Measurements from ENCODE around the gene DNAJA4. TPM values are rescaled to one million over a fixed set of nuclear protein-coding genes. Genes with fewer than 3 reads are reported as not detected.

The DNAJA4 gene
- total and polyA plus RNA-seq, 10 donors: 6.0 to 51.7 (median 14.8) TPM

- intact Hi-C loops (cut with DNase I; ENCODE audit: low total_unique reads): no loop called here
- Histone ChIP-seq H3K27me3 (replicated peaks in 1 of 7) (no peaks in the 10 kb centered on the region), H3K36me3 (peaks cover 0 to 15% (median 5%) of the 10 kb centered on the region in 6 donors), H3K27ac (no peak overlapping the region), H3K4me1 (peaks cover 9 to 39% (median 26%) of the 10 kb centered on the region in 6 donors), H3K4me3 (no peak overlapping the region), H3K9me3 (no peaks in the 10 kb centered on the region)
- DNase-seq: no peak
- TF ChIP-seq POLR2AphosphoS5 (IDR thresholded peaks at IDR 0.05) (no peak), POLR2A (IDR thresholded peaks at IDR 0.05) (no peak), CTCF (IDR thresholded peaks at IDR 0.05 in 8 of 11, conservative IDR thresholded peaks at IDR 0.05 in 3 of 11) (no peak)
These were observed 1.9 kb downstream of the DNAJA4 start for GRCh38 chr15:78266229-78266628.

GRCh38 chr15:78266806-78267205 is 2.4 kb downstream of the DNAJA4 start:
- Histone ChIP-seq H3K27me3 (replicated peaks in 1 of 7) (no peaks in the 10 kb centered on the region), H3K36me3 (peaks cover 0 to 20% (median 6%) of the 10 kb centered on the region in 6 donors), H3K27ac (no peak overlapping the region), H3K9me3 (no peaks in the 10 kb centered on the region), H3K4me3 (no peak overlapping the region), H3K4me1 (peaks cover 9 to 39% (median 26%) of the 10 kb centered on the region in 6 donors)
- TF ChIP-seq POLR2AphosphoS5 (IDR thresholded peaks at IDR 0.05) (no peak), CTCF (IDR thresholded peaks at IDR 0.05 in 8 of 11, conservative IDR thresholded peaks at IDR 0.05 in 3 of 11) (no peak), POLR2A (IDR thresholded peaks at IDR 0.05) (no peak)
- WGBS, 5 donors: 71 to 85% (median 82%) methylated on average over 2 of the region's 2 CpGs
- no peak for DNase-seq
- intact Hi-C loops (cut with DNase I; ENCODE audit: low total_unique reads): no loop called here

- DNase-seq: no peak
- Histone ChIP-seq H3K4me3 (no peak overlapping the region), H3K9me3 (no peaks in the 10 kb centered on the region), H3K27ac (no peak overlapping the region), H3K36me3 (peaks cover 0 to 73% (median 33%) of the 10 kb centered on the region in 6 donors), H3K4me1 (peaks cover 0 to 9% (median 0%) of the 10 kb centered on the region in 6 donors), H3K27me3 (replicated peaks in 1 of 7) (no peaks in the 10 kb centered on the region)
- TF ChIP-seq POLR2A (IDR thresholded peaks at IDR 0.05) (no peak), CTCF (IDR thresholded peaks at IDR 0.05 in 8 of 11, conservative IDR thresholded peaks at IDR 0.05 in 3 of 11) (no peak), POLR2AphosphoS5 (IDR thresholded peaks at IDR 0.05) (no peak)
- WGBS, 5 donors: 76 to 90% (median 82%) methylated on average over 2 of the region's 2 CpGs
- intact Hi-C loops (cut with DNase I; ENCODE audit: low total_unique reads): no loop called here
These were observed 8.0 kb downstream of the DNAJA4 start for GRCh38 chr15:78272316-78272715.

- H3K36me3 ChIP-seq: peaks cover 0 to 78% (median 35%) of the 10 kb centered on the region in 6 donors
- TF ChIP-seq POLR2AphosphoS5 (IDR thresholded peaks at IDR 0.05) (no peak), CTCF (IDR thresholded peaks at IDR 0.05 in 8 of 11, conservative IDR thresholded peaks at IDR 0.05 in 3 of 11) (no peak), POLR2A (IDR thresholded peaks at IDR 0.05) (no peak)
- H3K4me1 ChIP-seq: peaks cover 0 to 14% (median 3%) of the 10 kb centered on the region in 6 donors
- H3K27me3 ChIP-seq (replicated peaks in 1 of 7): no peaks in the 10 kb centered on the region
- intact Hi-C loops (cut with DNase I; ENCODE audit: low total_unique reads): no loop called here
- no peak overlapping the region for H3K4me3 ChIP-seq
- H3K9me3 ChIP-seq: no peaks in the 10 kb centered on the region
- WGBS, 5 donors: 87 to 98% (median 93%) methylated on average over 3 of the region's 3 CpGs
- DNase-seq: no peak
- H3K27ac ChIP-seq: no peak overlapping the region
These were observed 8.4 kb downstream of the DNAJA4 start for GRCh38 chr15:78272776-78273175.
